SK-N-SH treated with all-trans-retinoic acid at 6 μM for 48 hours (cell line): ENCODE results near the gene DUS2.
"Not testable (repeated sequence)": the region's sequence is repeated elsewhere in the genome, so short reads cannot be mapped to it uniquely, and the experiment has no call there.

ENCODE experiments used
- ATAC-seq: fragments of 200-7000 bp; cut with Tn5 transposase; 3 replicates; pipeline ENCODE4 v1.9.1; 2020; ENCODE audit warnings: mild to moderate bottlenecking, moderate library complexity
- ARNTL ChIP-seq: fragments of 450-650 bp; formaldehyde crosslinking; IDR thresholded peaks from 2 replicates; pipeline ENCODE4 v1.5.0; 2020; ENCODE audit warnings: low read depth, mild to moderate bottlenecking, moderate library complexity, borderline replicate concordance
- CSDC2 ChIP-seq: fragments of 250-450 bp; sonication (Bioruptor Pico); IDR thresholded peaks from 2 replicates; pipeline ENCODE4 v1.5.0; 2020; ENCODE audit warnings: mild to moderate bottlenecking, moderate library complexity
- ESRRG ChIP-seq: fragments of 250-450 bp; sonication (Bioruptor Pico); IDR thresholded peaks from 2 replicates; pipeline ENCODE4 v1.6.1; 2021; ENCODE audit warnings: mild to moderate bottlenecking
- ISL1 ChIP-seq: fragments of 250-450 bp; sonication (Bioruptor Pico); IDR thresholded peaks from 2 replicates; pipeline ENCODE4 v2.1.2; 2022; ENCODE audit warnings: mild to moderate bottlenecking, moderate library complexity
- OSR1 ChIP-seq: fragments of 250-450 bp; sonication (Bioruptor Pico); IDR thresholded peaks from 2 replicates; pipeline ENCODE4 v1.8.0; 2022; ENCODE audit warnings: moderate library complexity, mild to moderate bottlenecking, inconsistent platforms
- PPARA ChIP-seq: fragments of 250-450 bp; sonication (Bioruptor Pico); IDR thresholded peaks from 2 replicates; pipeline ENCODE4 v1.5.0; 2020; ENCODE audit warnings: mild to moderate bottlenecking, borderline replicate concordance
- RARB ChIP-seq: fragments of 250-450 bp; sonication (Bioruptor Pico); IDR thresholded peaks from 2 replicates; pipeline ENCODE4 v1.8.0; 2021; ENCODE audit warnings: mild to moderate bottlenecking, moderate library complexity
- SNAI2 ChIP-seq: fragments of 250-450 bp; sonication (Bioruptor Pico); IDR thresholded peaks from 2 replicates; pipeline ENCODE4 v1.5.0; 2020; ENCODE audit warnings: mild to moderate bottlenecking, moderate library complexity
- TCF4 ChIP-seq: fragments of 250-450 bp; sonication (Bioruptor Pico); IDR thresholded peaks from 2 replicates; pipeline ENCODE4 v1.8.0; 2021; ENCODE audit warnings: mild to moderate bottlenecking, moderate library complexity, borderline replicate concordance
- TOX ChIP-seq: fragments of 250-450 bp; sonication (Bioruptor Pico); IDR thresholded peaks from 2 replicates; pipeline ENCODE4 v1.8.0; 2021; ENCODE audit warnings: mild to moderate bottlenecking, moderate library complexity, borderline replicate concordance
- TSHZ2 ChIP-seq: fragments of 250-450 bp; sonication (Bioruptor Pico); IDR thresholded peaks from 2 replicates; pipeline ENCODE4 v1.5.0; 2020; ENCODE audit warnings: mild to moderate bottlenecking, moderate library complexity
- ZFP3 ChIP-seq: fragments of 250-450 bp; sonication (Bioruptor Pico); IDR thresholded peaks from 2 replicates; pipeline ENCODE4 v1.5.0; 2020; ENCODE audit warnings: mild to moderate bottlenecking, moderate library complexity
- ZFP30 ChIP-seq: fragments of 450-650 bp; formaldehyde crosslinking; IDR thresholded peaks from 2 replicates; pipeline ENCODE4 v1.5.0; 2022; ENCODE audit warnings: mild to moderate bottlenecking, moderate library complexity
- ZNF70 ChIP-seq: fragments of 450-650 bp; formaldehyde crosslinking; IDR thresholded peaks from 2 replicates; pipeline ENCODE4 v1.5.0; 2020; ENCODE audit warnings: mild to moderate bottlenecking, moderate library complexity
- TF ChIP-seq, protein P1 (sequence below): fragments of 250-450 bp; sonication (Bioruptor Pico); IDR thresholded peaks from 2 replicates; pipeline ENCODE4 v1.8.0; 2020; ENCODE audit warnings: mild to moderate bottlenecking, moderate library complexity, borderline replicate concordance
- TF ChIP-seq, protein P2 (sequence below): fragments of 250-450 bp; sonication (Bioruptor Pico); IDR thresholded peaks from 2 replicates; pipeline ENCODE4 v1.5.1; 2021; ENCODE audit warnings: mild to moderate bottlenecking, moderate library complexity
- TF ChIP-seq, protein P3 (sequence below): fragments of 250-450 bp; sonication (Bioruptor Pico); IDR thresholded peaks from 2 replicates; pipeline ENCODE4 v1.5.1; 2020; ENCODE audit warnings: low read depth, mild to moderate bottlenecking, moderate library complexity

DUS2 gene

DNA sequence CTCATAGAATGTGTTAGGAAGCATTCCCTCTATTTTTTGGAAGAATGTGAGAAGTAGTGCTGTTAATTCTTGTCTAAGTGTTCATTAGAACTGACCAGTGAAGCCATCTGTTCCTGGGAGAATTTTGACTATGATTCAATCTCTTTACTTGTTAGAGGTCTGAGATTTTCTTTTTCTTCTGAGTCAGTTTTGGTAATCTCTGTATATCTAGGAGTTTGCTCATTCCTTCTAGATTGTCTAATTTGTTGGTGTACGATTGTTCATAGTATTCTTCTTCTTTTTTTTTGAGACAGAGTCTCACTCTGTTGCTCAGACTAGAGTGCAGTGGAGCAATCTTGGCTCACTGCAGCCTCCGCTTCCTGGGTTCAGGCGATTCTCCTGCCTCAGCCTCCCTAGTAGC, 82.5 kb downstream of the DUS2 start:
- no peak for TF ChIP-seq ESRRG (CRISPR knock-in tag)
- no peak for TF ChIP-seq ZNF70 (CRISPR knock-in tag)
- ATAC-seq = no peak

- not testable (repeated sequence) for ATAC-seq
These were observed 84.3 kb downstream of the DUS2 start for GRCh38 chr16:68107230-68107928.

GRCh38 chr16:68109156-68109555, 86.1 kb downstream of the DUS2 start:
- not testable (repeated sequence) for ATAC-seq

GRCh38 chr16:68110611-68111010, 87.5 kb downstream of the DUS2 start:
- ATAC-seq = not testable (repeated sequence)

GRCh38 chr16:68111379-68111778, 88.3 kb downstream of the DUS2 start:
- ATAC-seq = no peak
- TF ChIP-seq SNAI2 (CRISPR knock-in tag) (no peak), TCF4 (CRISPR knock-in tag) (no peak)
- TF ChIP-seq, all 23 proteins: peak for 0

DNA sequence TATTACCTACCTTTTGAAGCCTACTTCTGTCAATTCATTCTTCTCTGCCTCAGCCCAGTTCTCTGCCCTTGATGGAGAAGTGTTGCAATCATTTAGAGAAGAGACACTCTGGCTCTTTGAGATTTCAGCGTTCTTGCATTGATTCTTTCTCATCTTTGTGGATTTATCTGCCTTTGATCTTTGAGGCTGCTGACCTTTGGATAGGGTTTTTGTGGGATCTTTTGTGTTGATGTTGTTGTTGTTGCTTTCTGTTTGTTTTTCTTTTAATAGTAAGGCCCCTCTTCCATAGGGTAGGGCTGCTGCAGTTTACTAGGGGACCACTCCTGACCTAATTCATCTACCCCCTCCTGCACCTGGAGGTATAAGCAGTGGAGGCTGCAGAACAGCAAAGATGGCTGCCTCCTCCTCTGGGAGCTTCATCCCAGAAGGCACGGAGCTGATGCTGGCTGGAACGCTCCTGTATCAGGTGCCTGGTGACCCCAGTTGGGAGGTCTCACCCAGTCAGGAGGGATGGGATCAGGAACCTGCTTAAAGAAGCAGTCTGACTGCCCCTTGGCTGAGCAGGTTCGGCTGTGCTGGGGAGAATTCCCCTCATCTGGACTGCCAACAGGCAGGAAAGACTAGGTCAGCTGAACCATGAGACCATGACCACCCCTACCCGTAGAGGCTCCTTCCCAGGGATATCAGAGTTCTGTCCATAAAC, 90.1 kb downstream of the DUS2 start:
- no peak for ATAC-seq

GRCh38 chr16:68113765-68114240, 90.7 kb downstream of the DUS2 start:
- TF ChIP-seq ESRRG (CRISPR knock-in tag) (no peak), ZFP3 (CRISPR knock-in tag) (no peak), ISL1 (no peak), SNAI2 (CRISPR knock-in tag) (no peak), TCF4 (CRISPR knock-in tag) (no peak), ZNF70 (CRISPR knock-in tag) (no peak)
- TF ChIP-seq, protein P1, sequence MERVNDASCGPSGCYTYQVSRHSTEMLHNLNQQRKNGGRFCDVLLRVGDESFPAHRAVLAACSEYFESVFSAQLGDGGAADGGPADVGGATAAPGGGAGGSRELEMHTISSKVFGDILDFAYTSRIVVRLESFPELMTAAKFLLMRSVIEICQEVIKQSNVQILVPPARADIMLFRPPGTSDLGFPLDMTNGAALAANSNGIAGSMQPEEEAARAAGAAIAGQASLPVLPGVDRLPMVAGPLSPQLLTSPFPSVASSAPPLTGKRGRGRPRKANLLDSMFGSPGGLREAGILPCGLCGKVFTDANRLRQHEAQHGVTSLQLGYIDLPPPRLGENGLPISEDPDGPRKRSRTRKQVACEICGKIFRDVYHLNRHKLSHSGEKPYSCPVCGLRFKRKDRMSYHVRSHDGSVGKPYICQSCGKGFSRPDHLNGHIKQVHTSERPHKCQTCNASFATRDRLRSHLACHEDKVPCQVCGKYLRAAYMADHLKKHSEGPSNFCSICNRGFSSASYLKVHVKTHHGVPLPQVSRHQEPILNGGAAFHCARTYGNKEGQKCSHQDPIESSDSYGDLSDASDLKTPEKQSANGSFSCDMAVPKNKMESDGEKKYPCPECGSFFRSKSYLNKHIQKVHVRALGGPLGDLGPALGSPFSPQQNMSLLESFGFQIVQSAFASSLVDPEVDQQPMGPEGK (CRISPR knock-in tag) = no peak
- TF ChIP-seq, protein P2, sequence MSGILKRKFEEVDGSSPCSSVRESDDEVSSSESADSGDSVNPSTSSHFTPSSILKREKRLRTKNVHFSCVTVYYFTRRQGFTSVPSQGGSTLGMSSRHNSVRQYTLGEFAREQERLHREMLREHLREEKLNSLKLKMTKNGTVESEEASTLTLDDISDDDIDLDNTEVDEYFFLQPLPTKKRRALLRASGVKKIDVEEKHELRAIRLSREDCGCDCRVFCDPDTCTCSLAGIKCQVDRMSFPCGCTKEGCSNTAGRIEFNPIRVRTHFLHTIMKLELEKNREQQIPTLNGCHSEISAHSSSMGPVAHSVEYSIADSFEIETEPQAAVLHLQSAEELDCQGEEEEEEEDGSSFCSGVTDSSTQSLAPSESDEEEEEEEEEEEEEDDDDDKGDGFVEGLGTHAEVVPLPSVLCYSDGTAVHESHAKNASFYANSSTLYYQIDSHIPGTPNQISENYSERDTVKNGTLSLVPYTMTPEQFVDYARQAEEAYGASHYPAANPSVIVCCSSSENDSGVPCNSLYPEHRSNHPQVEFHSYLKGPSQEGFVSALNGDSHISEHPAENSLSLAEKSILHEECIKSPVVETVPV (CRISPR knock-in tag) = no peak
- no peak for ATAC-seq

More for the DNA sequence above, 90.1 kb downstream of the DUS2 start:
- TF ChIP-seq PPARA (CRISPR knock-in tag) (no peak), CSDC2 (no peak), ARNTL (CRISPR knock-in tag) (no peak), TOX (CRISPR knock-in tag) (no peak), OSR1 (CRISPR knock-in tag) (no peak), ISL1 (no peak)
- TF ChIP-seq, all 23 proteins: peak for 0

DNA sequence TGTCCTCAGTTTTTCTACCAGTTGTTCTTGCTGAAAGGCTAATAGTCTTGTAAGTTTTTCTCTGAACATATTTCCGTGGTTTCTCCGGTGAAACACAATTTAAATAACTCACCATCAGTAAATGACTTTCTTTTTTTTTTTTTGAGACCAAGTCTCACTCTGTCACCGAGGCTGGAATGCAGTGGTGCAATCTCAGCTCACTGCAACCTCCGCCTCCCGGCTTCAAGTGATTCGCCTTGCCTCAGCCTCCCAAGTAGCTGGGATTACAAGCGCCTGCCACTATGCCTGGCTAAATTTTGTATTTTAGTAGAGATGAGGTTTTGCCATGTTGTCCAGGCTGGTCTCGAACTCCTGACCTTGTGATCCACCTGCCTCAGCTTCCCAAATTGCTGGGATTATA, 91.9 kb downstream of the DUS2 start:
- ATAC-seq = not testable (repeated sequence)

DNA sequence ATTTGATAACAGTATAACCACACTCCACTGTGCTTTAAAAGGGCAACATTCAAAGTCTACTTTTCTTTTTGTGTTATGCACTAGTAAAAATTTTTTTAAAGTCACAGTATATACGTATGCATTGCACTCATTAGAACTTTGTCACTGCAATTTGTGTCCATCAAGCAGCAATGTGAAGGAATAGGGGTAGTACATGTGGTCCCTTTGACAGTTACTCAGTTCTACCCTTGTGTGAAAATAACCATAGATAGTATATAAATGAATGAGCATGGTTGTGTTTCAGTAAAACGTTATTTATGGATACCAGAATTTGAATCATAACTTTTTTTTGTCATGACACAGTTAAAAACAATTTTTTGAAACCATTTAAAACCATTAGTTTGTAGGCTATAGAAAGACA, 92.8 kb downstream of the DUS2 start:
- TF ChIP-seq RARB (CRISPR knock-in tag) (no peak), TSHZ2 (CRISPR knock-in tag) (no peak), ZFP30 (no peak)
- TF ChIP-seq, protein P3, sequence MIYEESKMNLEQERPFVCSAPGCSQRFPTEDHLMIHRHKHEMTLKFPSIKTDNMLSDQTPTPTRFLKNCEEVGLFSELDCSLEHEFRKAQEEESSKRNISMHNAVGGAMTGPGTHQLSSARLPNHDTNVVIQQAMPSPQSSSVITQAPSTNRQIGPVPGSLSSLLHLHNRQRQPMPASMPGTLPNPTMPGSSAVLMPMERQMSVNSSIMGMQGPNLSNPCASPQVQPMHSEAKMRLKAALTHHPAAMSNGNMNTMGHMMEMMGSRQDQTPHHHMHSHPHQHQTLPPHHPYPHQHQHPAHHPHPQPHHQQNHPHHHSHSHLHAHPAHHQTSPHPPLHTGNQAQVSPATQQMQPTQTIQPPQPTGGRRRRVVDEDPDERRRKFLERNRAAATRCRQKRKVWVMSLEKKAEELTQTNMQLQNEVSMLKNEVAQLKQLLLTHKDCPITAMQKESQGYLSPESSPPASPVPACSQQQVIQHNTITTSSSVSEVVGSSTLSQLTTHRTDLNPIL (CRISPR knock-in tag) = no peak
- ATAC-seq = no peak
